IPS DF 6.9 (cell line): ENCODE results near the gene ZSWIM6.

ENCODE experiments used
- DNase-seq: peaks from one replicate; pipeline ENCODE4 v3.0.0-alpha.2; 2013; ENCODE audit warnings: low read depth, low spot score
- H3K27ac ChIP-seq: one replicate; pipeline ENCODE4 v1.5.1; 2013; ENCODE audit warnings: low read length, control low read depth
- H3K27me3 ChIP-seq: 2 replicates; pipeline ENCODE4 v1.6.1; 2013; ENCODE audit warnings: mild to moderate bottlenecking, low read length; ENCODE audit not compliant: control insufficient read depth, insufficient read depth
- H3K36me3 ChIP-seq: 2 replicates; pipeline ENCODE4 v1.6.1; 2013; ENCODE audit warnings: low read length; ENCODE audit not compliant: control insufficient read depth, insufficient read depth
- H3K4me1 ChIP-seq: 2 replicates; pipeline ENCODE4 v1.6.1; 2013; ENCODE audit warnings: low read length; ENCODE audit not compliant: control insufficient read depth, insufficient read depth
- H3K4me3 ChIP-seq: 2 replicates; pipeline ENCODE4 v1.5.1; 2013; ENCODE audit warnings: mild to moderate bottlenecking, low read length
- H3K9me3 ChIP-seq: 2 replicates; pipeline ENCODE4 v1.6.1; 2013; ENCODE audit warnings: low read length, inconsistent platforms; ENCODE audit not compliant: control insufficient read depth, insufficient read depth
- whole genome bisulfite sequencing: extraction: QIAGEN DNeasy Blood & Tissue Kit; methylation state at CpG from one replicate; pipeline ENCODE4 v1.1.7; 2013; ENCODE audit warnings: mixed read lengths, missing lambda C conversion rate; ENCODE audit not compliant: insufficient read length, insufficient coverage; 5-methylcytosine and 5-hydroxymethylcytosine counted together

The ZSWIM6 gene

DNA sequence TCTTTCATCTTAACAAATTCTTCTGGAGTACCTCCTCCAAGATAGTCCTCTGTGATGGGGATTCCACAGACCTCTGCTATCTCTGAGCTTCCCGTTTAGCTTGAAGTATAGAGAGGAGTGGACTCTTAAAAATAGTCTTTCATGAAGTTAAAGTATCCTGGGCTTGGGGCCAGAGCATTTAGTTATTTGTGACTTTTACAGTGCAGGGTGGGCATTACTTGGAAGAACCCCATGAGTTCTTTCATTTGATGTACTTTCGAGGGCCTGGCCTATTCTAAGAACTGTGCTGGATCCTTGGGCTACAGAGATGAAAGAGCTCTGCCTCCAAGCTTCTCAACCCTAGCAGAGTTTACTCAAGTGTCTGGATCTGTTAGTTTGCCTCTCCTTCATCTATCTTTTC lies 131.5 kb downstream of the ZSWIM6 start:
- no peak overlapping the region for H3K27ac ChIP-seq
- WGBS: no CpG with 5 or more reads among the region's 2 CpGs
- no peaks in the 10 kb centered on the region for H3K27me3 ChIP-seq
- DNase-seq: no peak
- no peaks in the 10 kb centered on the region for H3K9me3 ChIP-seq
- peaks cover 2% of the 10 kb centered on the region; the same call in 1 of the 2 replicates for H3K4me1 ChIP-seq
- H3K4me3 ChIP-seq: no peak overlapping the region
- no peaks in the 10 kb centered on the region for H3K36me3 ChIP-seq

DNA sequence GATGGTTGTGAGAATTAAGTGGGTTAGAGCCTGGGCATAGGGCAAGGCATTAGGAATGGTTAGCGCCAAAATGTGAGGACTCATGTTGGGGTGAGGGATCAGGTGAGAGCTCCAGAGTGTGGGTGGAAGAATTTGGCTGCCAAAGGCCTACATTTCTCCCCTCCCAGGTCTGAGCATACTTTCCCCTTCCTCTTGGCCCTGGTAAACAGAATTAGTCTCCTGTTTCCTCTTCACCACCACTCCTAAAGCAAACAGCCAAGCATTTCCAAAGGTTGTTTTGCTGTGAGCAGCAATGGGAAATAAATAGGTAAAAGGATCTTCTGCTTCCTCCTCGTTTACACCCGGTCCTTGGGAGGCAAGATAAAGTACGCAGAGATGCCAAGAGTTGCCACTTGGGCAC lies 132.5 kb downstream of the ZSWIM6 start:
- Histone ChIP-seq H3K9me3 (no peaks in the 10 kb centered on the region), H3K36me3 (no peaks in the 10 kb centered on the region), H3K4me1 (peaks cover 2% of the 10 kb centered on the region; the same call in 1 of the 2 replicates), H3K4me3 (no peak overlapping the region), H3K27ac (no peak overlapping the region), H3K27me3 (no peaks in the 10 kb centered on the region)
- no peak for DNase-seq
- WGBS: no CpG with 5 or more reads among the region's 4 CpGs

DNA sequence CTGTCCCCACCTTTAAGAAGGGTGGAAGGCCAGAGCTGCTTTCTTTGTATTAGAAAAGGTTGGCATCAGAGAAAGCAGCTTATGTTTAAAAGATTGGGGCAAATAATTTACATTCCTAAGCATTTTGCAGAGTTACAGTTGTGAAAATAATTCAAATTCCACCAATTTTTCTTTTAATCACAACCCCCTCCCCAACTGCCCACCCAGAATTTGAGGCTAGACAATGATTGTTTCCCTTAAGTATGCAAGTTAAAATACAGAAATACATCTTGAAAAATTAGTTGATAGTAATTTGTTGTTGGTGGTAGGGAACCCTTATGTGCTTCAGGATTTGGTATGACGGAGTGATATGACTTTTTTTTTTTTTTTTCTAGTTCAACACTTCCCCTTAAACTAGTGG lies 133.0 kb downstream of the ZSWIM6 start:
- DNase-seq: no peak
- Histone ChIP-seq H3K36me3 (no peaks in the 10 kb centered on the region), H3K27ac (no peak overlapping the region), H3K27me3 (no peaks in the 10 kb centered on the region), H3K9me3 (no peaks in the 10 kb centered on the region), H3K4me3 (no peak overlapping the region), H3K4me1 (peaks cover 2% of the 10 kb centered on the region; the same call in 1 of the 2 replicates)
- no CpG with 5 or more reads among the region's 1 CpG for WGBS

DNA sequence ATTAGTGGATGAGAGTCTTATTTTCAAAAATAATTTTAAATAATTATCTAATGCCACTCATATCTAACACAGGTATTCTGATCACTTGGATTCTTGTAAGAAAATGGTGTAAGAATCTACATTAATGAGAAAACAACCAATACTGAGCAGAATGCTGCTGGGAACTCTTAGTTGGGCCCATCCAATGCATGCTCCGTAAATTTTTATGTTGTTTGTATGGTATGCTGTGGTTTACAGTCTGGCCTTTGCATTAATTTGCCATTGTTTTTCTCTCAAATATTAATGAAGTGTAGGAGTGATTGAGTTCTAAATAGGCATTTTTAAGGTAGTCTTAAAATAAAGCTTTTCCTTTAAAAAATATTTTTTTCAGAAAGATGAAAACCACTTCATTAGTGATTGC lies 133.4 kb downstream of the ZSWIM6 start:
- Histone ChIP-seq H3K27ac (no peak overlapping the region), H3K9me3 (no peaks in the 10 kb centered on the region), H3K4me3 (no peak overlapping the region), H3K27me3 (no peaks in the 10 kb centered on the region), H3K36me3 (no peaks in the 10 kb centered on the region), H3K4me1 (peaks cover 2% of the 10 kb centered on the region; the same call in 1 of the 2 replicates)
- no CpG with 5 or more reads among the region's 1 CpG for WGBS
- DNase-seq: no peak

DNA sequence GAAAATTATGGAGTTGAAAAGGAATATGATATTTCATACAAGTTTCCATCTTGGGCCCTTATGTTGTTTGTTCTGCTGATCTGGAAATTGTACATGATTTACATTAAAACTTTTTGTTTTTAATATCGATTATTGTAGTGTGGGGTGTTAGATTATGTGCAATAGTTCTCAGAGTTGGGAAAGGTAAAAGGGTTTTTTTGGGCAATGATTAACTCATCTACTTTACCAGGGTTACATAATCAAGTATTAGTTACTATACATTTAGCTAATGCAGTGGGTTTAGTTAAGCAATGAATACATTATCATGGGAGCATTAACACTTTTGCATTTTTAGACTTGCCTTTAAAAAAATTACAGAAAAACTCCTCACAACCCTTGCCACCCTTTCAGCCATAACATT lies 134.0 kb downstream of the ZSWIM6 start:
- Histone ChIP-seq H3K4me1 (peaks cover 2% of the 10 kb centered on the region; the same call in 1 of the 2 replicates), H3K9me3 (no peaks in the 10 kb centered on the region), H3K36me3 (no peaks in the 10 kb centered on the region), H3K27me3 (no peaks in the 10 kb centered on the region), H3K4me3 (no peak overlapping the region), H3K27ac (no peak overlapping the region)
- WGBS: 100% methylated on average over 1 of the region's 1 CpG
- DNase-seq: no peak

DNA sequence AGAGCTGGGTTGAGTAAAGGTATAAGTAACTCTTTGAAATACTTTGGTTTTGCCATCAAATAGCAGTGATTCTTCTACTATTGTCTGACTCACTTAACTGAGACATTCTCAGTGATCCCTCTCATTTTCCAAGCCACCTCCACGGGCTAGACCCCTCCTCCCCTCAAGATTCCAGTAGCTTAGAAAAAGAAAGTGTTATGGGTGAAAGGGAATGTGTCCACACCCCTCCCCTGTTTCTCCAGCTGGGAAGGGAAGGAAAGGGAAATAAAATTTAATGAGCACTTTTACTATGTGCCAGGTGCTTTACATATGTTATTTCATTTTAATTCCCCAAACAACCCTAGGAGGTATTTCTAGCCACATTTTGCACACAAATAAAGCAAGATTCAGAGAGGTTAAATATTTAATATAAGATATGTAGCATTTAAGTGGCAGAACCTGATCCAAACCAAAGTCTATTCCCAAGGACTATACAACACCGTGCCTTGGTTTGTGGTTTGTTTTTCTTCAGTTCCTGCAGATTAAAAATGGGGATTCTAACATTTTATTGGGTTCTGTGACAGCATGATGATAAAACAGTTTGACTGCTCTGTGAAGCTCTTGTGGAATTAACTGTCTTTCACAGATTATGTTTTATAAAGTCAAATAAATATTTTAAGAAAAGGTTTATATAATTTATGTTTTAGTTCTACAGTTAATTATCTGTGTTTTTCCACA lies 135.9 kb downstream of the ZSWIM6 start:
- peaks cover 2% of the 10 kb centered on the region; the same call in 1 of the 2 replicates for H3K4me1 ChIP-seq
- H3K9me3 ChIP-seq: no peaks in the 10 kb centered on the region; the same call in 1 of the 2 replicates
- H3K27ac ChIP-seq: no peak overlapping the region
- H3K36me3 ChIP-seq: no peaks in the 10 kb centered on the region
- H3K4me3 ChIP-seq: no peak overlapping the region
- H3K27me3 ChIP-seq: no peaks in the 10 kb centered on the region
- no peak for DNase-seq
- WGBS: no CpG with 5 or more reads among the region's 2 CpGs

GRCh38 chr5:61468483-61468865 lies 136.4 kb downstream of the ZSWIM6 start:
- H3K4me3 ChIP-seq: no peak overlapping the region
- DNase-seq: no peak
- no peaks in the 10 kb centered on the region for H3K36me3 ChIP-seq
- no peak overlapping the region for H3K27ac ChIP-seq
- WGBS: no CpG with 5 or more reads among the region's 2 CpGs
- no peaks in the 10 kb centered on the region; the same call in 1 of the 2 replicates for H3K9me3 ChIP-seq
- H3K4me1 ChIP-seq: peaks cover 2% of the 10 kb centered on the region; the same call in 1 of the 2 replicates
- H3K27me3 ChIP-seq: no peaks in the 10 kb centered on the region

- H3K36me3 ChIP-seq: no peaks in the 10 kb centered on the region
- no peaks in the 10 kb centered on the region; the same call in 1 of the 2 replicates for H3K9me3 ChIP-seq
- no peak overlapping the region for H3K27ac ChIP-seq
- no peaks in the 10 kb centered on the region for H3K4me1 ChIP-seq
- H3K4me3 ChIP-seq: no peak overlapping the region
- no peak for DNase-seq
- no peaks in the 10 kb centered on the region for H3K27me3 ChIP-seq
- no CpG with 5 or more reads among the region's 1 CpG for WGBS
Measured at GRCh38 chr5:61471352-61471751, 139.3 kb downstream of the ZSWIM6 start.

DNA sequence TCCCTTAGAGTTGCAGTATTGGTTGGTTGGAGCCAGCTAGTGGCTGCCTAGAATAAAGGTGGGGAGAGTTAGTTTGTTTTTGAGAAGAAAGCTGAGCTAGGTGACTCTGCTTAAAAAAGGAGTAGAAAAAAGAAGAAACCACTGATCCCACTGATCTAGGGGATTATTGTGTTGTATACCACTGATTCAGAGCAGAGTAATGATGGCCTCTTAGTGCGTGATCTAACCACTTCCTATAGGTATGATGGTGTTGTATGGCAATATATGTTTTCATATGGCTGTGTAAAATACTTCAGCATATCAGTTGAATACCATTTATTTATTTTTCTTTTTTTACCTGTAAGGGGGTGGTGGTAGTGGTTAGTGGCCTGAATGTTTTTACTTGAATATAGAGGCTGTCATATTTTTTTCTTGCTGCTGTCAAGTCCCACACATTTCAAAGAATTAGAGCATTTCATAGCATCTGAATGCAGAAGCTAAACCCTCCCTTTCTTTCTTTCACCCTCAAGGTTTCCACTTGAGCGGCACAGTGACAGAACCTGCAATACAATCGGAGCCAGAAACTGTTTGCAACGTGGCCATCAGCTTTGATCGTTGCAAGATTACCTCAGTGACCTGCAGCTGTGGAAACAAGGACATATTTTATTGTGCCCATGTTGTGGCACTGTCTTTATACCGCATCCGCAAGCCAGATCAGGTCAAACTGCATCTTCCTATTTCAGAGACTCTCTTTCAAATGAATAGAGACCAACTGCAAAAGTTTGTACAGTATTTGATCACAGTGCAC lies 140.3 kb downstream of the ZSWIM6 start:
- H3K4me3 ChIP-seq: no peak overlapping the region
- no peaks in the 10 kb centered on the region for H3K36me3 ChIP-seq
- H3K27ac ChIP-seq: no peak overlapping the region
- no CpG with 5 or more reads among the region's 7 CpGs for WGBS
- DNase-seq: no peak
- H3K9me3 ChIP-seq: no peaks in the 10 kb centered on the region; the same call in 1 of the 2 replicates
- H3K27me3 ChIP-seq: no peaks in the 10 kb centered on the region
- no peaks in the 10 kb centered on the region for H3K4me1 ChIP-seq

- H3K27ac ChIP-seq: no peak overlapping the region
- no peak overlapping the region for H3K4me3 ChIP-seq
- no peak for DNase-seq
- no peaks in the 10 kb centered on the region for H3K36me3 ChIP-seq
- no CpG with 5 or more reads among the region's 4 CpGs for WGBS
- no peaks in the 10 kb centered on the region for H3K4me1 ChIP-seq
- H3K27me3 ChIP-seq: no peaks in the 10 kb centered on the region
- H3K9me3 ChIP-seq: no peaks in the 10 kb centered on the region; the same call in 1 of the 2 replicates
Measured at GRCh38 chr5:61474746-61475145, 142.7 kb downstream of the ZSWIM6 start.
